SK-N-SH (cell line): ENCODE results near the gene AUTS2. TPM values are rescaled to one million over a fixed set of nuclear protein-coding genes. Genes with fewer than 3 reads are reported as not detected.

Experiments
- CTCF ChIA-PET: fragments of 300-600, 350-600 bp; formaldehyde crosslinking; extraction: SDS; loops from one replicate; lab custom pipeline; 2021; lab: Yijun Ruan, JAX
- POLR2A ChIA-PET: fragments of 350-600 bp; sonication (Branson Sonifier 250); formaldehyde crosslinking; extraction: SDS; loops from one replicate; lab custom pipeline; 2020; ENCODE audit warnings: antibody characterized with exemption, inconsistent platforms; lab: Yijun Ruan, JAX
- DNase-seq: peaks from one replicate; pipeline ENCODE4 v3.0.0; 2012
- H2AFZ ChIP-seq: fragments of 200-600 bp; sonication (generic); 2 replicates; pipeline ENCODE4 v1.8.1; 2016; ENCODE audit warnings: antibody characterized with exemption, mild to moderate bottlenecking, low read depth
- H3F3A ChIP-seq: fragments of 200-600 bp; sonication (generic); replicated peaks from 2 replicates; pipeline ENCODE3; 2016; ENCODE audit warnings: antibody characterized with exemption, mild to moderate bottlenecking; ENCODE audit not compliant: insufficient read depth
- H3K27ac ChIP-seq, 2 experiments: fragments of 200-500 bp in 1 of 2; fragments of 200-600 bp in 1 of 2; sonication (Bioruptor generic) in 1 of 2; sonication (generic), shearing (Covaris generic) in 1 of 2; 2 replicates each; pipeline versions ENCODE4 v1.5.1 to v1.6.1; 2014 to 2016; ENCODE audit warnings: low read depth in 2 of 2, inconsistent platforms in 1 of 2, low read length in 1 of 2, mild to moderate bottlenecking in 1 of 2, mixed read lengths in 1 of 2
- H3K27me3 ChIP-seq: fragments of 200-600 bp; sonication (generic), shearing (Covaris generic); 2 replicates; pipeline ENCODE4 v1.6.1; 2016; ENCODE audit warnings: mixed run types; ENCODE audit not compliant: insufficient read depth
- H3K36me3 ChIP-seq, 2 experiments: fragments of 200-500 bp in 1 of 2; fragments of 200-600 bp in 1 of 2; sonication (Bioruptor generic) in 1 of 2; sonication (generic) in 1 of 2; replicated peaks in 1 of 2; 2 replicates each; pipeline versions ENCODE3 to v1.5.1; 2014 to 2016; ENCODE audit warnings: low read length in 1 of 2, mild to moderate bottlenecking in 1 of 2; ENCODE audit not compliant: insufficient read depth in 2 of 2, control insufficient read depth in 1 of 2
- H3K4me1 ChIP-seq, 2 experiments: fragments of 200-500 bp in 1 of 2; fragments of 200-600 bp in 1 of 2; sonication (Bioruptor generic) in 1 of 2; sonication (generic), shearing (Covaris generic) in 1 of 2; 2 replicates each; pipeline versions ENCODE4 v1.5.1 to v1.6.1; 2014 to 2016; ENCODE audit warnings: low read depth in 1 of 2, low read length in 1 of 2, mixed run types in 1 of 2; ENCODE audit not compliant: insufficient read depth in 2 of 2, control insufficient read depth in 1 of 2
- H3K4me2 ChIP-seq: fragments of 200-600 bp; sonication (generic), shearing (Covaris generic); 2 replicates; pipeline ENCODE4 v1.6.1; 2017; ENCODE audit warnings: mixed run types
- H3K4me3 ChIP-seq, 2 experiments: fragments of 200-500 bp in 1 of 2; fragments of 200-600 bp in 1 of 2; sonication (Bioruptor generic) in 1 of 2; sonication (generic), shearing (Covaris generic) in 1 of 2; 2 replicates each; pipeline versions ENCODE4 v1.5.1 to v1.8.1; 2014 to 2016; ENCODE audit warnings: low read depth in 2 of 2, inconsistent platforms in 1 of 2, low read length in 1 of 2, mild to moderate bottlenecking in 1 of 2, mixed read lengths in 1 of 2, moderate library complexity in 1 of 2
- H3K79me2 ChIP-seq: fragments of 200-600 bp; sonication (generic); 2 replicates; pipeline ENCODE4 v1.8.1; 2017; ENCODE audit warnings: mild to moderate bottlenecking; ENCODE audit not compliant: insufficient read depth
- H3K9ac ChIP-seq: fragments of 200-600 bp; sonication (generic); 2 replicates; pipeline ENCODE4 v1.6.1; 2017; ENCODE audit warnings: mixed run types
- H3K9me2 ChIP-seq: fragments of 200-600 bp; sonication (generic); 2 replicates; pipeline ENCODE4 v1.6.1; 2017; ENCODE audit warnings: mixed run types
- H3K9me3 ChIP-seq: fragments of 200-600 bp; sonication (generic); 2 replicates; pipeline ENCODE4 v1.6.1; 2017; ENCODE audit warnings: mixed run types, mild to moderate bottlenecking, moderate library complexity
- H4K20me1 ChIP-seq: fragments of 200-600 bp; sonication (generic); 2 replicates; pipeline ENCODE4 v1.6.1; 2017; ENCODE audit warnings: mild to moderate bottlenecking, mixed run types; ENCODE audit not compliant: insufficient read depth
- EZH2phosphoT487 ChIP-seq: fragments of 200-600 bp; sonication (generic); IDR thresholded peaks from 2 replicates; pipeline ENCODE4 v1.6.1; 2017; ENCODE audit warnings: low read depth, mixed run types, mild to moderate bottlenecking, antibody characterized with exemption, moderate library complexity, borderline replicate concordance
- FOXJ3 ChIP-seq: sonication (generic); formaldehyde crosslinking; IDR thresholded peaks from 2 replicates; pipeline ENCODE4 v1.5.1; 2020; ENCODE audit warnings: mild to moderate bottlenecking, missing genetic modification reagents
- FOXM1 ChIP-seq: IDR thresholded peaks from 2 replicates; pipeline ENCODE4 v1.4.0; 2012; ENCODE audit warnings: low read depth, mild to moderate bottlenecking
- GABPA ChIP-seq: IDR thresholded peaks from 2 replicates; pipeline ENCODE4 v1.4.0; 2012; ENCODE audit warnings: low read depth, mild to moderate bottlenecking
- JUND ChIP-seq: IDR thresholded peaks from 2 replicates; pipeline ENCODE4 v1.4.0; 2012
- REST ChIP-seq: IDR thresholded peaks from 2 replicates; pipeline ENCODE4 v1.6.1; 2012; ENCODE audit warnings: mild to moderate bottlenecking, low read depth, low read length, moderate library complexity
- RXRA ChIP-seq: IDR thresholded peaks from 2 replicates; pipeline ENCODE4 v1.4.0; 2012; ENCODE audit warnings: low read depth, mild to moderate bottlenecking, borderline replicate concordance
- SMC3 ChIP-seq: IDR thresholded peaks from 2 replicates; pipeline ENCODE4 v1.6.1; 2012; ENCODE audit warnings: low read depth, low read length, improper control_type of control experiment
- TEAD4 ChIP-seq: IDR thresholded peaks from 2 replicates; pipeline ENCODE4 v1.4.0; 2012; ENCODE audit warnings: mild to moderate bottlenecking, borderline replicate concordance; ENCODE audit not compliant: insufficient read depth
- USF2 ChIP-seq: fragments of 150-350 bp; IDR thresholded peaks from 2 replicates; pipeline ENCODE4 v1.6.1; 2017; ENCODE audit warnings: antibody characterized with exemption, low read length, low read depth, borderline replicate concordance
- YY1 ChIP-seq: IDR thresholded peaks from 2 replicates; pipeline ENCODE4 v1.4.0; 2012; ENCODE audit warnings: low read depth, mild to moderate bottlenecking
- WGBS: methylation state at CpG from one replicate; pipeline ENCODE4 v1.1.6; 2017; ENCODE audit warnings: low lambda C conversion rate; 5-methylcytosine and 5-hydroxymethylcytosine counted together
- polyA plus RNA-seq, 3 experiments: library from polyadenylated mRNA; depleted of rRNA; stranded (reverse); fragments of >200 nt; gene quantifications; 2 replicates each; pipeline ENCODE4 v1.2.3, GENCODE V29; 2012
- TF ChIP-seq, protein P1 (sequence below): IDR thresholded peaks from 2 replicates; pipeline ENCODE4; 2012
- TF ChIP-seq, protein P2 (sequence below): IDR thresholded peaks from 2 replicates; pipeline ENCODE4 v1.4.0; 2012; ENCODE audit warnings: low read depth, borderline replicate concordance
- TF ChIP-seq, protein P3 (sequence below): fragments of 150-350 bp; IDR thresholded peaks from 2 replicates; pipeline ENCODE4 v1.6.1; 2016; ENCODE audit warnings: mild to moderate bottlenecking, low read depth, low read length
- TF ChIP-seq, protein P4 (sequence below): fragments of 200-600 bp; sonication (generic); IDR thresholded peaks from 2 replicates; pipeline ENCODE4 v1.6.1; 2017; ENCODE audit warnings: antibody characterized with exemption, mild to moderate bottlenecking, moderate library complexity

Gene AUTS2
- polyA plus RNA-seq, 1 of the 3 experiments (the other 2 are of a cell fraction), result 15.6 TPM

DNA sequence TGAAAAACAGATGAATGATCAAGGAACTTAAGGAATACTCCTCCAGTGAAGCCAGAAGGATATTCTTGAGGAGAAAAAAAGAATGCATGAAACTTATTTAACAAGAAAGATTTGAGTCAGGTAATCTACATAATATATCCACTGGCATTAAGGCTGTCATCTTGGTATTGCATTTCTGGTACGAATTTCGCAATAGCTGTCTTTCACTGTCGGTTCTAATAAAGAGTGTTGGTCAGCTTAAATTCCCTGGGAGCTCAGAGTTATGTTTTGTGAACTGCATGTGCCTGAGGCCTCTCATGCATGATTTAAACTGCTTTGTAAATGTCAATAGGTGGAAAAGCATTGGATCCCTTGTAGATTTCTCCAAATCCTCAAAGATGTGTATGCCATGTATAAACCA, 968.4 kb downstream of the AUTS2 start:
- H3K4me2 ChIP-seq, result no peak overlapping the region
- H3K4me3 ChIP-seq, result no peak overlapping the region
- no peaks in the 10 kb centered on the region for H4K20me1 ChIP-seq
- no peak overlapping the region for H3K27ac ChIP-seq
- no peak overlapping the region for H3K9ac ChIP-seq
- ChIA-PET POLR2A (no interaction called here), CTCF (interaction anchor here (1.5 kb wide), 1 partner anchor 18 kb away, joined by 4 read pairs; no protein-coding TSS in a partner anchor)
- no peaks in the 10 kb centered on the region for H3K27me3 ChIP-seq
- DNase-seq, result no peak
- H3F3A ChIP-seq, result peaks cover 7% of the 10 kb centered on the region
- TF ChIP-seq, protein P1, sequence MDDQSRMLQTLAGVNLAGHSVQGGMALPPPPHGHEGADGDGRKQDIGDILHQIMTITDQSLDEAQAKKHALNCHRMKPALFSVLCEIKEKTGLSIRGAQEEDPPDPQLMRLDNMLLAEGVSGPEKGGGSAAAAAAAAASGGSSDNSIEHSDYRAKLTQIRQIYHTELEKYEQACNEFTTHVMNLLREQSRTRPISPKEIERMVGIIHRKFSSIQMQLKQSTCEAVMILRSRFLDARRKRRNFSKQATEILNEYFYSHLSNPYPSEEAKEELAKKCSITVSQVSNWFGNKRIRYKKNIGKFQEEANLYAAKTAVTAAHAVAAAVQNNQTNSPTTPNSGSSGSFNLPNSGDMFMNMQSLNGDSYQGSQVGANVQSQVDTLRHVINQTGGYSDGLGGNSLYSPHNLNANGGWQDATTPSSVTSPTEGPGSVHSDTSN, result peak; percentile 81
- TF ChIP-seq, protein P2, sequence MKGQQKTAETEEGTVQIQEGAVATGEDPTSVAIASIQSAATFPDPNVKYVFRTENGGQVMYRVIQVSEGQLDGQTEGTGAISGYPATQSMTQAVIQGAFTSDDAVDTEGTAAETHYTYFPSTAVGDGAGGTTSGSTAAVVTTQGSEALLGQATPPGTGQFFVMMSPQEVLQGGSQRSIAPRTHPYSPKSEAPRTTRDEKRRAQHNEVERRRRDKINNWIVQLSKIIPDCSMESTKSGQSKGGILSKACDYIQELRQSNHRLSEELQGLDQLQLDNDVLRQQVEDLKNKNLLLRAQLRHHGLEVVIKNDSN, result no peak
- TF ChIP-seq GABPA, result no peak
- TF ChIP-seq, protein P3, sequence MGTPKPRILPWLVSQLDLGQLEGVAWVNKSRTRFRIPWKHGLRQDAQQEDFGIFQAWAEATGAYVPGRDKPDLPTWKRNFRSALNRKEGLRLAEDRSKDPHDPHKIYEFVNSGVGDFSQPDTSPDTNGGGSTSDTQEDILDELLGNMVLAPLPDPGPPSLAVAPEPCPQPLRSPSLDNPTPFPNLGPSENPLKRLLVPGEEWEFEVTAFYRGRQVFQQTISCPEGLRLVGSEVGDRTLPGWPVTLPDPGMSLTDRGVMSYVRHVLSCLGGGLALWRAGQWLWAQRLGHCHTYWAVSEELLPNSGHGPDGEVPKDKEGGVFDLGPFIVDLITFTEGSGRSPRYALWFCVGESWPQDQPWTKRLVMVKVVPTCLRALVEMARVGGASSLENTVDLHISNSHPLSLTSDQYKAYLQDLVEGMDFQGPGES, result no peak
- no peaks in the 10 kb centered on the region for H3K79me2 ChIP-seq
- WGBS, result 78% methylated on average over 3 of the region's 3 CpGs
- no peaks in the 10 kb centered on the region for H3K36me3 ChIP-seq
- H3K4me1 ChIP-seq, result peaks cover 8 to 38% of the 10 kb centered on the region in 2 experiments
- H3K9me3 ChIP-seq, result no peaks in the 10 kb centered on the region
- H3K9me2 ChIP-seq, result no peaks in the 10 kb centered on the region
- H2AFZ ChIP-seq, result no peak overlapping the region

GRCh38 chr7:70568674-70569334, 970.5 kb downstream of the AUTS2 start:
- WGBS, result 90% methylated on average over 8 of the region's 8 CpGs

More at GRCh38 chr7:70568674-70569334, 970.5 kb downstream of the AUTS2 start:
- TF ChIP-seq, protein P4, sequence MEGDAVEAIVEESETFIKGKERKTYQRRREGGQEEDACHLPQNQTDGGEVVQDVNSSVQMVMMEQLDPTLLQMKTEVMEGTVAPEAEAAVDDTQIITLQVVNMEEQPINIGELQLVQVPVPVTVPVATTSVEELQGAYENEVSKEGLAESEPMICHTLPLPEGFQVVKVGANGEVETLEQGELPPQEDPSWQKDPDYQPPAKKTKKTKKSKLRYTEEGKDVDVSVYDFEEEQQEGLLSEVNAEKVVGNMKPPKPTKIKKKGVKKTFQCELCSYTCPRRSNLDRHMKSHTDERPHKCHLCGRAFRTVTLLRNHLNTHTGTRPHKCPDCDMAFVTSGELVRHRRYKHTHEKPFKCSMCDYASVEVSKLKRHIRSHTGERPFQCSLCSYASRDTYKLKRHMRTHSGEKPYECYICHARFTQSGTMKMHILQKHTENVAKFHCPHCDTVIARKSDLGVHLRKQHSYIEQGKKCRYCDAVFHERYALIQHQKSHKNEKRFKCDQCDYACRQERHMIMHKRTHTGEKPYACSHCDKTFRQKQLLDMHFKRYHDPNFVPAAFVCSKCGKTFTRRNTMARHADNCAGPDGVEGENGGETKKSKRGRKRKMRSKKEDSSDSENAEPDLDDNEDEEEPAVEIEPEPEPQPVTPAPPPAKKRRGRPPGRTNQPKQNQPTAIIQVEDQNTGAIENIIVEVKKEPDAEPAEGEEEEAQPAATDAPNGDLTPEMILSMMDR, result no peak
- TF ChIP-seq REST (no peak), RXRA (no peak), EZH2phosphoT487 (no peak), USF2 (no peak), GABPA (no peak), JUND (no peak), SMC3 (no peak), FOXJ3 (CRISPR knock-in tag) (no peak), YY1 (no peak), FOXM1 (no peak), TEAD4 (no peak)
- TF ChIP-seq, all 33 proteins: peak for 0
- no peak overlapping the region for H3K9ac ChIP-seq
- no peaks in the 10 kb centered on the region for H3K36me3 ChIP-seq
- H2AFZ ChIP-seq, result no peak overlapping the region
- no peaks in the 10 kb centered on the region for H3K27me3 ChIP-seq
- H3K27ac ChIP-seq, result no peak overlapping the region
- H3K4me1 ChIP-seq, result peaks cover 12 to 50% of the 10 kb centered on the region in 2 experiments
- no peaks in the 10 kb centered on the region for H3K9me2 ChIP-seq
- no peak overlapping the region for H3K4me3 ChIP-seq
- no peak for DNase-seq
- POLR2A ChIA-PET, result no interaction called here
- H4K20me1 ChIP-seq, result no peaks in the 10 kb centered on the region
- H3K79me2 ChIP-seq, result no peaks in the 10 kb centered on the region
- no peaks in the 10 kb centered on the region for H3K9me3 ChIP-seq
- CTCF ChIA-PET, result interaction anchor here (0.6 to 1.2 kb wide), 2 partner anchors 94 to 129 kb away, joined by 3 read pairs; no protein-coding TSS in a partner anchor
- H3F3A ChIP-seq, result peaks cover 9% of the 10 kb centered on the region
- no peak overlapping the region for H3K4me2 ChIP-seq
